ENCODE results near the gene R3HDM1. TPM values are rescaled to one million over a fixed set of nuclear protein-coding genes. Genes with fewer than 3 reads are reported as not detected.
A peak's percentile ranks its signal among the peaks of the same experiment; 100 is the strongest.

R3HDM1 gene
- polyA plus RNA-seq, 2 of the 4 experiments (the other 2 are of a cell fraction), result 27.6 to 63.3 TPM

DNA sequence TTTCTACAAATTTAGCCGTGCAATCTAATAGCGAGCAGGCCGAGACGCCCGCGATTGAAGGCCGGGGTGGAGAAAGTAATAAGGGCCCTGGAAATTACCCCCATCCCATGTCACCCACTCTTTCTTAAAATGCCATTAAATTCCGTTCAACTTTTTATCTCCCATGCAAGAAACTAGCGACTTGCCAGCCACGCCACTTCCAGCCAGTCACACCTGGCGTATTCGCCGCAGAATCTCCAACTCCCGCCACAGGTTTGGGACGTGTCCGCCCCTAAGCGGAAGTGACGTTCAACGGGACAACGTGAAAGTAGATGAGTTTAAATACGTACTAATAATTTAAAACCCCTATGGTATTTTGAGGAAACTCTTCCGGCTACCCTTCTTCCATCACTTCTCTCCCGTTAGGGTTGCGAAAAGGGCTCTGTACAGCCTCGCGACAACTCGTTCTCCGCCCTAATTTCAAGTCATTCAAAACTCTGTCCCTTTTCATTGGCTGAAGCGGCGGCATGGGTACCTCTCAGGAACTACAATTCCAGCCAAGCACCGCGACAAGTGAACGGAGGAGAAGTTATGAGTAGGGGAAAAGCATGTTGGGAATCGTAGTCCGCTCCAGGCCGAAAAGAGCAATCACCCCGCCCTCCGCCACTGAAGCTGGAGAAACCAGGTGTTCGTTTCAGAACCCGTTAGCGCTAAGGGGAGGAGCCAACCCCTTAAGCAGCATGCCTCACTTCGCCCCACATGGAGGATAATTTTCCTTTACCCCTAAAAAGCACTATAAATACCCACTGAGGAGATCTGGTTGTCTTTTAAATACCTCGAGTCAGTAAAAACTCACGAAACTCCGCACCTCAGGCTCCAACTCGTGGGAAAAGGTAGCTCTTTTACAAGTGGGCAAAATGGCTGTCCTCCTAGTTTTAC, 712 bp upstream of the R3HDM1 start, which contains the start of gene ZRANB3:
TSS of gene ZRANB3 (minus strand) at position 906 of the 918 bp plus-strand sequence.
- CTCF ChIA-PET, result interaction anchor here (0.5 to 1.6 kb wide), 2 partner anchors 13 to 366 kb away, joined by 3 to 4 read pairs; no protein-coding TSS in a partner anchor
- FAIRE-seq, result peak; percentile 23
- POLR2A ChIA-PET, result interaction anchor here (0.6 to 1.7 kb wide), 9 partner anchors 8 to 612 kb away, joined by 3 to 6 read pairs (median 3); partner anchors contain the start of gene CCNT2
- TF ChIP-seq USF2 (IDR thresholded peaks at IDR 0.05) (peak; percentile 37), CEBPB (IDR thresholded peaks at IDR 0.05) (peak in 1 of 2 experiments; percentile 69; a peak in 2 of 4 replicates), GATA3 (IDR thresholded peaks at IDR 0.05; ENCODE audit: borderline replicate concordance) (no peak), HEYL (CRISPR knock-in tag; IDR thresholded peaks at IDR 0.05) (no peak), RNF2 (IDR thresholded peaks at IDR 0.05; ENCODE audit: borderline replicate concordance, low read depth) (no peak), BHLHE40 (IDR thresholded peaks at IDR 0.05; ENCODE audit: low read depth, low read length) (no peak), FOSL2 (IDR thresholded peaks at IDR 0.05) (no peak), FOSL2 (CRISPR knock-in tag; IDR thresholded peaks at IDR 0.05) (no peak), POLR2AphosphoS2 (conservative IDR thresholded peaks at IDR 0.05; ENCODE audit: low read length) (no peak), JUN (IDR thresholded peaks at IDR 0.05) (peak; percentile 23 to 40; a peak in 3 of 5 replicates), CHD4 (IDR thresholded peaks at IDR 0.05; ENCODE audit: borderline replicate concordance) (no peak), SREBF2 (IDR thresholded peaks at IDR 0.05) (no peak), ZC3H11A (IDR thresholded peaks at IDR 0.05) (no peak), MAZ (IDR thresholded peaks at IDR 0.05; ENCODE audit: borderline replicate concordance, low read depth, low read length) (0 out of 2 replicates have a peak, but pooled peaks have one; percentile 18), RAD21 (conservative IDR thresholded peaks at IDR 0.05 in 1 of 2, IDR thresholded peaks at IDR 0.05 in 1 of 2) (no peak), MAX (IDR thresholded peaks at IDR 0.05) (peak; percentile 67), KDM1A (IDR thresholded peaks at IDR 0.05; ENCODE audit: low read depth) (no peak), PBX3 (IDR thresholded peaks at IDR 0.05) (no peak), ELK1 (IDR thresholded peaks at IDR 0.05; ENCODE audit: low read depth, low read length) (no peak), CBX8 (IDR thresholded peaks at IDR 0.05) (no peak), NPAS2 (CRISPR knock-in tag; IDR thresholded peaks at IDR 0.05; ENCODE audit: borderline replicate concordance) (no peak), CHD2 (IDR thresholded peaks at IDR 0.05; ENCODE audit: low read length, partially characterized antibody) (peak; percentile 90), EP300 (IDR thresholded peaks at IDR 0.05) (no peak), HOXA7 (CRISPR knock-in tag; IDR thresholded peaks at IDR 0.05) (no peak), HMGXB4 (CRISPR knock-in tag; IDR thresholded peaks at IDR 0.05; ENCODE audit: borderline replicate concordance) (no peak), HOXB13 (CRISPR knock-in tag; IDR thresholded peaks at IDR 0.05; ENCODE audit: low read depth) (no peak), E2F6 (IDR thresholded peaks at IDR 0.05; ENCODE audit: borderline replicate concordance, low read depth) (peak; percentile 92), PHF8 (IDR thresholded peaks at IDR 0.05; ENCODE audit: borderline replicate concordance, low read depth) (peak; percentile 49), KDM5A (IDR thresholded peaks at IDR 0.05) (peak; percentile 44)
- TF ChIP-seq, protein P1, sequence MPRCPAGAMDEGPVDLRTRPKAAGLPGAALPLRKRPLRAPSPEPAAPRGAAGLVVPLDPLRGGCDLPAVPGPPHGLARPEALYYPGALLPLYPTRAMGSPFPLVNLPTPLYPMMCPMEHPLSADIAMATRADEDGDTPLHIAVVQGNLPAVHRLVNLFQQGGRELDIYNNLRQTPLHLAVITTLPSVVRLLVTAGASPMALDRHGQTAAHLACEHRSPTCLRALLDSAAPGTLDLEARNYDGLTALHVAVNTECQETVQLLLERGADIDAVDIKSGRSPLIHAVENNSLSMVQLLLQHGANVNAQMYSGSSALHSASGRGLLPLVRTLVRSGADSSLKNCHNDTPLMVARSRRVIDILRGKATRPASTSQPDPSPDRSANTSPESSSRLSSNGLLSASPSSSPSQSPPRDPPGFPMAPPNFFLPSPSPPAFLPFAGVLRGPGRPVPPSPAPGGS (IDR thresholded peaks at IDR 0.05), result no peak

More for the DNA sequence above, 712 bp upstream of the R3HDM1 start, which contains the start of gene ZRANB3:
- H3K4me2 ChIP-seq, result peak within 1 kb of the TSS; percentile 83
- H3K4me1 ChIP-seq, result peaks cover 18% of the 10 kb centered on the region; the same call in 2 of the 3 replicates
- H3K9me3 ChIP-seq, result no peaks in the 10 kb centered on the region
- DNase-seq (ENCODE audit: low read depth in 1 of 2, low spot score in 1 of 2), result peak; percentile 92 to 99
- peak; percentile 90 to 91 for ATAC-seq
- peak within 1 kb of the TSS; percentile 84 for H3K4me3 ChIP-seq
- WGBS (ENCODE audit: missing lambda C conversion rate), result 1% methylated on average over 46 of the region's 46 CpGs
- peak within 1 kb of the TSS; percentile 88 to 94 for H3K27ac ChIP-seq

Measured in A549 (cell line).